GM21529 (cell line): ENCODE data around the gene FHOD1.

Source experiments
- ATAC-seq: cut with Tn5 transposase; IDR thresholded peaks from one replicate; pipeline ENCODE4 v1.9.1; 2021; ENCODE audit not compliant: unreplicated experiment

Gene FHOD1

DNA sequence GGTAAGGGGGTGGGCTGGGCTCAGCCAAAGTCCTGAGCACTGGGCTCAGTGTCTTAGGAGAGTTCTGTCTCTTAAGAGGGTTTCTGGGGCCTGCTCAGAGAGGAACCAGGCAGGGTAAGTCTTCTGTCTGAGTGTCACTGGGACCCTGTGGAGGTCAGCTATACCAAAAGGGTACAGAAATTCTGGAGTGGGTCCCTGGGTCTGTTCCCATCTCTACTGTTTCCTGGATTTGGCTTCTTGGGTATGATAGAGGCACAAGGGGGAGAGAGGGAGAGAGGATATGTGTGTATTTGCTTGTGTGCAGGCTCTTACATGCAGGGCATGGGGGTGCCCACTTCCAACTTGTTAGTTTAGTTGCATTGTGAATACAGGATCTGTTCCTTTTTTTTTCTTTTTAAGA lies 53.7 kb downstream of the FHOD1 start:
- no peak for ATAC-seq

DNA sequence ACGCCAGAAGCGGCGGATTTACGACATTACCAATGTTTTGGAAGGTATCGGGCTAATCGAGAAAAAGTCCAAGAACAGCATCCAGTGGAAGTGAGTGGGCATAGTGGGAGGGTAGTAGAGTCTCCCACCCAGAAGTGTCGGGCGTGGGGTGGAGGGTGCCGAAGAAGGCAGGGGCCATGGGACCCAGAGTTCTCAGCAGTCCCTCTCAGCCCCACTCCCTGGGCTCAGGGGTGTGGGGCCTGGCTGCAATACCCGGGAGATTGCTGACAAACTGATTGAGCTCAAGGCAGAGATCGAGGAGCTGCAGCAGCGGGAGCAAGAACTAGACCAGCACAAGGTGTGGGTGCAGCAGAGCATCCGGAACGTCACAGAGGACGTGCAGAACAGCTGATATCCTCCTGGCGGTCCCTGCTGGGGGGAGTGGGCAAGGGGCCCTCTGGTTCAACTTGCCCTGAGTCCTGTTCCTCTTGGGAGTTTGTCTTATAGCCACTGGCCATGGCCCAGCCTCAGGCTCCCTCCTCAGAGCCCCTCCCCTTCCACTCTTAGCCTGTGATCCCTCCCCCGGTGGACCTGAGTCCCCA lies 54.4 kb downstream of the FHOD1 start:
- ATAC-seq, result no peak

- peak; percentile 88 for ATAC-seq
Observed at GRCh38 chr16:67191995-67192681, 55.1 kb downstream of the FHOD1 start, which contains the start of gene E2F4. Gene E2F4, plus strand, starts transcription at chr16:67192155. Its CDS starts 73 bp downstream, at chr16:67192228.

DNA sequence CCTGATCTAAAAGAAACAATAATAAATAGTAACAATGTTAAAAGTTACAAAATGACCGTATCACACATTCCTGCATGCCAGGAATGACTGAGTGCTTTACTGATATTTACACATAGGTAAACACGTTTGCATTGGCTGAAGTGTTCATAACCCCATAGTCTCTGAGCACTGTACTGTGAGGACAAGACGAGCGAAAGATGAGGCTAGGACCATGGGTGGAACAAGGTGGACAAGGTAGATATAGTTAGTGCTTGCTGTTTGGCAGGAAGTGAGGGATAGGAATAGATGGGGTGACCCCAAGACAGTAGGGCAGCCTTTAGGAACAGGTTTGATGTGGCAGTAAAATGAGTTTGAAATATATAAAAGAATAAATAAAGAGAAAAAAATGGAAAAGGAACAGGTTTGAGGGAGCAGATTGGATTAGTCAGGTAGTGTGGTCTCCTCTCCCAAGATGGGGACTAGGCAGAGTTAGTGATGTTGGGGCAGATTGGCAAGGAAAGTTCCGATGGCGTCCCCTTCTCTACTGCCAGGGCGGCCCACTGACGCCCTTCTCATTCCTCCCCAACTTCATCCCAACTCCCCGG lies 55.8 kb downstream of the FHOD1 start:
- no peak for ATAC-seq

DNA sequence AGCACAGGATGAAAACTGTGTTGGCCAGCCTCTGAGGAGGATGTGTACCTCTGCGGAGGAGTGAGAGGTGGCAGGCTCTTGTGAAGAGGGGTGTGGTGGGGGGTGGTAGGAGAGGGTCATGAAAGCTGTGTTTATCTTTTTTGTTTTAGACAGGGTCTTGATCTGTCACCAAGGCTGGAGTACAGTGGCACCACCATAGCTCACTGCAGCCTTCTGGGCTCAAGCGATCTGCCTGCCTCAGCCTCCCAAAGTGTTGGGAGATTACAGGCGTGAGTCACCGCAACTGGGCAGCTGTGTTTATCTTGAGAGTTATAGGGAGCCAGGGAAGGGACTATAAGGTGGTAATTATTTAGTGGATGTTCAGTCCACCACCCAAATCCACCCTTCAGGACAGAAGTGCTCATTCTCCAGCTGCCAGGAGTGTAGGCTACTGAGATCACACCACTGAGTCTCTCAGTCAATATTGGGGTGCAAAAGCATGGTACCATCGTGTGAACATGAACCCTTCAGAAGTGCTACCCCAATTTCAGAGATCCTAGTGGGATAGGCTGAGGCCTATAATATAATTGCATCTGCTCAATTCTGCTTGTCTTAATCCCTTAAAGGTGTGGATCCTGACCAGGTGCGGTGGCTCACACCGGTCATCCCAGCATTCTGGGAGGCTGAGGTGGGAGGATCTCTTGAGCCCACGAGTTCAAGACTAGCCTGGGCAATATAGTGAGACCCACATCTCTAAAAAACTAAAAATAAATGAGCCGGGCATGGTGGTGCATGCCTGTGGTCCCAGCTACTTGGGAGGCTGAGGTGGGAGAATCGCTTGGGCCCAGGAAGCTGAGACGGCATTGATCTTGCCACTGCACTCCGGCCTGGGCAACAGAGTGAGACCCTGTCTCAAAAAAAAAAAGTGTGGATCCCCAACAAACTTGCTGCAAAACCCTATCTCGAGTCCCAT lies 56.6 kb downstream of the FHOD1 start:
- no peak for ATAC-seq

DNA sequence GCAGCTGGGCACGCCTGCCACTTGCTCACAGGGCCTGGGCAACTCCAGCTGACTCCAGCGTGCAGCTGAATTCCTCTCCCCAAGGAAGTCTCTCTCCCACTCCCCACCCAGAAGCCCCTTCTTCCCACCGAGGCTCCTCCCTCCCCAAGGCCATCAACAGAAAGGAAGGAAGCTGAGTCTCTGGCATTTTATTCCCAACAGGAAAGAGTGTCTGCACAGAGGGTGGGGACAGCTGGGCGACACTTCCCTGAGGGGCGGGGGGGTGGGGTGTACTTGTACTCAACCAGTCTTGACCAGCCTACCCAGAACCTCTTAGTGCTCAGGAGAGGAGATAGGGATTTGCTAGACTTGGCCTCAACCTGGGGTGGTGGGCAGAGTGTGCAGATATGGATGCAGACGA lies 57.2 kb downstream of the FHOD1 start, which contains the start of gene EXOC3L1:
EXOC3L1 (minus strand) TSS at position 96 of the 400 bp plus-strand sequence. CDS start 460 bp downstream, outside the sequence.
- ATAC-seq, result no peak

- ATAC-seq, result no peak
Observed at GRCh38 chr16:67188798-67189197, 58.5 kb downstream of the FHOD1 start.

GRCh38 chr16:67188323-67188722 lies 59.0 kb downstream of the FHOD1 start:
- no peak for ATAC-seq

GRCh38 chr16:67187175-67187890 lies 59.9 kb downstream of the FHOD1 start:
- ATAC-seq, result no peak

DNA sequence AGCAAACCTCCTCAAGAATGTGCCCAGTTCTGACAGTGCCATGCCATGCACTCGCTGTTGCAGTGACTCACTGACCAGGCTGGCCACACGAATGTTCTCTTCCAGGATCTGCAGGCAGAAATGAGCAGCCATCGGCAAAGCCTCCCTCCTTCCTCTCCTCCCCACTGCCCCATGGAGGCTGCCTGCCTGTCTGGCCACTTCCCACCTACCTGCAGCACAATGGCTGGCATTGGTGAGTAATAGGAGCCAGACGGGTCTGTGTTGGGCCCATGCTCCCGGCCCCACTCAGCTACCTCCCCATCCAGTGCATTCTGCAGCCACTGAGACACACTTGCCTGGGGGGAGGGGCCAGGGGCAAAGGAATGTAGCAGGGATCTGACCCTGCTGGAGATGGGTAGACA lies 60.7 kb downstream of the FHOD1 start:
- ATAC-seq, result no peak

GRCh38 chr16:67185651-67186134 lies 61.6 kb downstream of the FHOD1 start:
- ATAC-seq, result no peak

GRCh38 chr16:67184995-67185650 lies 62.2 kb downstream of the FHOD1 start:
- ATAC-seq, result no peak

GRCh38 chr16:67184453-67184994 lies 62.8 kb downstream of the FHOD1 start:
- no peak for ATAC-seq

DNA sequence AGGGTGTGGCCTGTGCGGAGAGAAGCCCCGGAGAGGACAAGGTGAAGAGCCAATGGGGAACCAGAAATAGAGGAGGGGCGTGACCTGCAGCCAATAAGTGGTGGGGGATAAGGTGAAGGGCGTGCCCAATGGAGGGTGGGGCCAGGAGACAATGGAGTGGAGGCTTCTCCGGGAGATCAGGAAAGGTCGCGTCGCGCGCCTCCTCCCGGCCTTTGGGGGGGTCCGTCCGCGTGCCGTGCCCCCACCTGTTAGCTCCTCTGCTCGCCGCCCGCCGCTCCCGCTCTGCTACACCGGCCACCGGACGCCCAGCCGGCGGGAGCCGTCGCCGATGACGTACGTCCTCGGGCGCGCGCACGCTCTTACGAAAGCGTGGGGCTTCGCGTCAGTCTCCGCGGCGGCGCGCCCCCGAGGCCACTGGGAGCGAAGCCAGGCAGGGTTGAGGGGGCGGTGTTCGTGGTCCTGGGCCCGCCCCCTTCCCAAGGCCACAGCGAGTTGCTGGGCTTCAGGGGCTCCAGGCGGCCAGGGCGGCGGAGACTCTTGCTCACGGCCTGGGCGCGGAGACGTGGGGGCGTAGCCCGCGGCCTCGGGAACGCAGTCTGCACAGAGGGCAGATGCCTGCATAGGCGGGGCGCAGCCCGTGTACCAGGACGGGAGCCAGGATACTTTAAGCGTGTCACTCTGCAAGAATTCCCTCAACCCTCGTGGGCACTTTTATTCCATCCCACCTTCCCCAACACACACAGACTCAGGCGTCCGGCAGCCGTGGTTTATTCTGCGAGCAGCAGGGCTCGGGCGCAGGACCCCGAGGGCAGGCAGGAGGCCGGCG lies 63.4 kb downstream of the FHOD1 start, which contains the start of gene MATCAP1:
MATCAP1 (minus strand) TSS at position 337 of the 826 bp plus-strand sequence. CDS start 3,353 bp downstream, outside the sequence.
- peak; percentile 91 for ATAC-seq

- no peak for ATAC-seq
Observed at GRCh38 chr16:67183284-67183626, 64.0 kb downstream of the FHOD1 start.

- ATAC-seq, result no peak
Observed at GRCh38 chr16:67182288-67182687, 65.0 kb downstream of the FHOD1 start.

DNA sequence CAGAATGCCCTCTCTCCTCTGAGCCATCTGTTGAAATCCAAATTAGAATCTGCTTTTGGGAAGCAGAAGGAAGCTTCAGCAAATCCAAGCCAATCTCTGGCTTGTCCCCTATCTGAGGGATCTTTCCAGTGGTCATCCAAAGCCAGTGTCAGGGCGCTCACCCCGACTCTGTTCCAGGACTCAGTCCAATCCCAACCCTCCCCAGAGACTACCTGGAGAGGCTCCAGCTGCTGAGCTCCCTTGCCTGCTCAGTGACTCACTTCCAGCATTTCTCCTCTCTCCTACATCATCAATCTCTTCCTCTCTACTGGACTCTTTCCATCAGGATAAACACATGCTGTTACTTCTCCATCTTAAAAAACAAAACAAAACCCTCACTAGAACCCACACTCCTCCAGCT lies 65.9 kb downstream of the FHOD1 start:
- no peak for ATAC-seq

DNA sequence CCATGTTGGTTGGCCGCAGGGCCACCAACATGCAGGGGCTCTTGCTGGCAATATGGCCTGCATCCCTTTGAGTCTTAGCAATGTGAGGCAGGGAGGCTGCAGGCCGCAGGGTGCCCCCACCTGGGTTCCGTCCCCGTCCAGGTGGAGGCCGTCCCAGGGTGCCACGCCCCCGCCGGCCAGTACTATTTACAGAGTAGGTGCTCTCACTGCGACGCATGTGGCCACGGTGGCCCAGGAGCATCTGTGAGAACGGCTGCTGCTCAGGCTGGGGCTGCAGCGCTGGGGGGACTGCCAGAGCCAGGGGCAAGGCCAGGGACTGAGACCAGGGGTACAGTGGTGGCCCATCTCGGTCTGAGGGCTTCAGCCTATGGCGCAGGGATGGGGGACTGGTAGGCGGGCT lies 67.1 kb downstream of the FHOD1 start:
- no peak for ATAC-seq
